Natural killer cell (primary cell): ENCODE results near the gene KRTAP13-3. TPM values are rescaled to one million over a fixed set of nuclear protein-coding genes. Genes with fewer than 3 reads are reported as not detected.
A peak's percentile ranks its signal among the peaks of the same experiment; 100 is the strongest.

Experiments
- ATAC-seq, 3 donors: fragments of 150-1000 bp in 2 of 3; fragments of 200-7000 bp in 1 of 3; cut with Tn5 transposase; 1 replicate in 1 of 3; 2 replicates in 2 of 3; pipeline ENCODE4 v1.10.0; 2021; ENCODE audit warnings: mild to moderate bottlenecking in 2 of 3, moderate library complexity in 2 of 3
- DNase-seq, 2 donors: peaks; one replicate each; pipeline versions ENCODE4 v3.0.0 to v3.0.0-alpha.2; 2013 to 2021; ENCODE audit warnings: mixed read lengths in 1 of 2
- H3K27ac ChIP-seq: one replicate; pipeline ENCODE4 v1.5.1; 2013; ENCODE audit warnings: mild to moderate bottlenecking, low read length
- H3K27me3 ChIP-seq: one replicate; pipeline ENCODE4 v1.6.1; 2013; ENCODE audit warnings: low read length; ENCODE audit not compliant: control insufficient read depth, insufficient read depth
- H3K36me3 ChIP-seq: one replicate; pipeline ENCODE4 v1.6.1; 2013; ENCODE audit warnings: low read length; ENCODE audit not compliant: control insufficient read depth, insufficient read depth
- H3K4me1 ChIP-seq: one replicate; pipeline ENCODE4 v1.6.1; 2013; ENCODE audit warnings: low read length; ENCODE audit not compliant: control insufficient read depth, insufficient read depth
- H3K4me3 ChIP-seq: one replicate; pipeline ENCODE4 v1.5.1; 2013; ENCODE audit warnings: low read length
- H3K9me3 ChIP-seq: one replicate; pipeline ENCODE4 v1.6.1; 2013; ENCODE audit warnings: low read length; ENCODE audit not compliant: control insufficient read depth, insufficient read depth
- H3K27ac Mint-ChIP-seq, 2 donors: one replicate each; pipeline ENCODE4 v1.8.0; 2022; ENCODE audit warnings: mild to moderate bottlenecking in 2 of 2, mixed read lengths in 2 of 2, moderate library complexity in 1 of 2
- H3K27me3 Mint-ChIP-seq, 2 donors: one replicate each; pipeline ENCODE4 v1.8.0; 2022; ENCODE audit warnings: low read depth in 2 of 2, mixed read lengths in 2 of 2
- H3K36me3 Mint-ChIP-seq: one replicate; pipeline ENCODE4 v1.8.0; 2022; ENCODE audit warnings: mixed read lengths
- H3K4me1 Mint-ChIP-seq, 2 donors: one replicate each; pipeline ENCODE4 v1.8.0; 2022; ENCODE audit warnings: mixed read lengths in 2 of 2
- H3K4me3 Mint-ChIP-seq: one replicate; pipeline ENCODE4 v1.8.0; 2022; ENCODE audit warnings: mild to moderate bottlenecking, moderate library complexity, mixed read lengths
- H3K9me3 Mint-ChIP-seq, 2 donors: one replicate each; pipeline ENCODE4 v1.8.0; 2022; ENCODE audit warnings: mixed read lengths in 2 of 2
- CTCF ChIP-seq: fragments of 200-600 bp; IDR thresholded peaks from one replicate; pipeline ENCODE4 v1.8.0; 2022; ENCODE audit warnings: antibody characterized with exemption
- WGBS: methylation state at CpG from one replicate; pipeline ENCODE4 v1.1.7; 2013; ENCODE audit warnings: missing lambda C conversion rate; ENCODE audit not compliant: insufficient coverage; 5-methylcytosine and 5-hydroxymethylcytosine counted together
- intact Hi-C: fragments of 100-400 bp; cut with micrococcal nuclease; formaldehyde crosslinking; loops from one replicate; pipeline ENCODE4 v1.14.2; 2022
- total RNA-seq, 4 donors: library from RNA; stranded (reverse); fragments of 120-200 nt in 1 of 4; gene quantifications; one replicate each; pipeline versions ENCODE4 v1.2.3 to v1.2.4, GENCODE V29; 2013 to 2022

KRTAP13-3 gene
- total RNA-seq, 3 donors from 2014 or later (not counting 1 experiment from before 2014, with no cell fraction given) = not detected

GRCh38 chr21:30439975-30440374 is 14.2 kb upstream of the KRTAP13-3 start, which contains the start of gene KRTAP15-1:
TSS of gene KRTAP15-1 (plus strand) at chr21:30440275. CDS start at chr21:30440328, 53 bp downstream.
- H3K4me3 ChIP-seq = no peak within 1 kb of the TSS
- no peak within 1 kb of the TSS for H3K27ac Mint-ChIP-seq
- no peaks in the 10 kb centered on the region for H3K9me3 ChIP-seq
- H3K27ac ChIP-seq = no peak within 1 kb of the TSS
- no peak within 1 kb of the TSS for H3K4me3 Mint-ChIP-seq
- no peaks in the 10 kb centered on the region for H3K36me3 Mint-ChIP-seq
- H3K27me3 ChIP-seq = no peaks in the 10 kb centered on the region
- no peaks in the 10 kb centered on the region for H3K4me1 ChIP-seq
- no peak for TF ChIP-seq CTCF
- intact Hi-C loops = no loop called here
- H3K4me1 Mint-ChIP-seq = no peaks in the 10 kb centered on the region
- H3K27me3 Mint-ChIP-seq = no peaks in the 10 kb centered on the region
- peaks cover 6 to 10% of the 10 kb centered on the region in 2 donors for H3K9me3 Mint-ChIP-seq
- H3K36me3 ChIP-seq = no peaks in the 10 kb centered on the region
- ATAC-seq (no peak), DNase-seq (no peak)
- WGBS = 92% methylated on average over 5 of the region's 5 CpGs

- H3K9me3 Mint-ChIP-seq = peaks cover 4 to 10% of the 10 kb centered on the region in 2 donors
- Histone ChIP-seq H3K4me3 (no peak overlapping the region), H3K27me3 (no peaks in the 10 kb centered on the region), H3K4me1 (no peaks in the 10 kb centered on the region), H3K36me3 (no peaks in the 10 kb centered on the region), H3K9me3 (no peaks in the 10 kb centered on the region), H3K27ac (no peak overlapping the region)
- no peaks in the 10 kb centered on the region for H3K4me1 Mint-ChIP-seq
- TF ChIP-seq CTCF = no peak
- H3K27me3 Mint-ChIP-seq = no peaks in the 10 kb centered on the region
- no peak overlapping the region for H3K27ac Mint-ChIP-seq
- DNase-seq (no peak), ATAC-seq (no peak)
- no peak overlapping the region for H3K4me3 Mint-ChIP-seq
- WGBS = no CpG with 5 or more reads among the region's 3 CpGs
- intact Hi-C loops = no loop called here
- no peaks in the 10 kb centered on the region for H3K36me3 Mint-ChIP-seq
These were observed 11.4 kb upstream of the KRTAP13-3 start for GRCh38 chr21:30437010-30437565.

DNA sequence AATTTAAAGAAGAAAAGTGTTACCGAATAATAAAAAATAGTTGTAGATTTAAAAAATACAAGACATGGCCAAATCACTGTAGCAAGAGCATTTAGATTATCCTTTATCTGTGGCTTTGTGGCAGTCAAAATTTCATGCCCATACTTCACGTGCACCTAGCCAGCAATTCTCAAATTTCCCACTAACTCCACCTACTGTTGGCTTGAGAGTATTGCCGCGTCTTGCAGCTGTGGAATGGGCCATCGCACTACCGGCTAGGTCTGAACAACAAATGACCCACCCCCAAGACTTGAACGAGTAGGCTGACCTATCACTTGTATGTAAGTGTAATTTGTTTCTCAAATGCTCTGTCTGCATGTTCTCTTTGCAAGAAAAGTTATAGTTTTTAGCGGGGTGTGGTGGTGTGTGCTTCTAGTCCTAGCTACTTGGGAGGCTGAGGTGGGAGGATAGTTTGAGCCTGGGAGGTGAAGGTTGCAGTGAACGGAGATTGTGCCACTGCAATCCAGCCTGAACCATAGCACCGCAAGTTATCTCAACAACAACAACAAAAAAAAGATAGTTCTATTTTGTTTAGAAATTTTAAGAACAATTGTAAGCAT is 8.4 kb upstream of the KRTAP13-3 start:
- H3K9me3 Mint-ChIP-seq = peaks cover 2 to 9% of the 10 kb centered on the region in 2 donors
- Histone ChIP-seq H3K27ac (no peak overlapping the region), H3K27me3 (no peaks in the 10 kb centered on the region), H3K9me3 (no peaks in the 10 kb centered on the region), H3K4me1 (no peaks in the 10 kb centered on the region), H3K4me3 (no peak overlapping the region), H3K36me3 (no peaks in the 10 kb centered on the region)
- no peak overlapping the region for H3K4me3 Mint-ChIP-seq
- H3K27ac Mint-ChIP-seq = no peak overlapping the region
- intact Hi-C loops = no loop called here
- WGBS = 36% methylated on average over 7 of the region's 10 CpGs
- no peaks in the 10 kb centered on the region for H3K27me3 Mint-ChIP-seq
- no peak for ATAC-seq
- H3K4me1 Mint-ChIP-seq = no peaks in the 10 kb centered on the region
- TF ChIP-seq CTCF = no peak
- peak in 1 of 2 donors; percentile 11 for DNase-seq
- no peaks in the 10 kb centered on the region for H3K36me3 Mint-ChIP-seq
